DOHH2 (cell line): ENCODE measurements around the gene CASZ1.

Experiments used
- EZH2phosphoT487 ChIP-seq: fragments of 200-600 bp; sonication (generic); IDR thresholded peaks from 2 replicates; pipeline ENCODE4 v1.6.1; 2017; ENCODE audit warnings: borderline replicate concordance, mild to moderate bottlenecking, antibody characterized with exemption, low read length, moderate library complexity, mixed read lengths
- TF ChIP-seq, protein P1 (sequence below): fragments of 200-600 bp; sonication (generic); IDR thresholded peaks from one replicate; pipeline ENCODE4 v1.5.1; 2014; ENCODE audit warnings: antibody characterized with exemption, mild to moderate bottlenecking, low read depth, low read length; ENCODE audit not compliant: poor library complexity, severe bottlenecking

DNA sequence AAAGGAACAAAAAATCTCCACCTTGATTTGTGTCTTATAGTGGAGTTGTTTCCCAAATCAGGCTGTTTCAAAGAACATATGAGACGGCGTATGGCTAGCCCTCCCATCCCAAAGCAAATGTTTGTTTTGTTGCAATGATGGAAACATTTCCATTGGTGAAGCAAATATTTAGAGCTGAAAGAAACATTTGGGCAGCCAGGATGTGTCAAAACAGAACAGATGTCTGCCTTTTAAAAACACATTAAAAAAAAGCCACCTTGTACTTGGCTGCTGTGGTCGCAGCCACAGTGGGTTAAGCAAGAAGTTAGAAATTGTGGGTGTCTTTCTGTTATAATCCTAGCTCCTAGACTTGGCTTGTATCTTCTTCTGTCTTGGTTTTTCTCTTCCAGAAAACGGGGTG lies 205.4 kb downstream of the CASZ1 start:
- TF ChIP-seq, protein P1, sequence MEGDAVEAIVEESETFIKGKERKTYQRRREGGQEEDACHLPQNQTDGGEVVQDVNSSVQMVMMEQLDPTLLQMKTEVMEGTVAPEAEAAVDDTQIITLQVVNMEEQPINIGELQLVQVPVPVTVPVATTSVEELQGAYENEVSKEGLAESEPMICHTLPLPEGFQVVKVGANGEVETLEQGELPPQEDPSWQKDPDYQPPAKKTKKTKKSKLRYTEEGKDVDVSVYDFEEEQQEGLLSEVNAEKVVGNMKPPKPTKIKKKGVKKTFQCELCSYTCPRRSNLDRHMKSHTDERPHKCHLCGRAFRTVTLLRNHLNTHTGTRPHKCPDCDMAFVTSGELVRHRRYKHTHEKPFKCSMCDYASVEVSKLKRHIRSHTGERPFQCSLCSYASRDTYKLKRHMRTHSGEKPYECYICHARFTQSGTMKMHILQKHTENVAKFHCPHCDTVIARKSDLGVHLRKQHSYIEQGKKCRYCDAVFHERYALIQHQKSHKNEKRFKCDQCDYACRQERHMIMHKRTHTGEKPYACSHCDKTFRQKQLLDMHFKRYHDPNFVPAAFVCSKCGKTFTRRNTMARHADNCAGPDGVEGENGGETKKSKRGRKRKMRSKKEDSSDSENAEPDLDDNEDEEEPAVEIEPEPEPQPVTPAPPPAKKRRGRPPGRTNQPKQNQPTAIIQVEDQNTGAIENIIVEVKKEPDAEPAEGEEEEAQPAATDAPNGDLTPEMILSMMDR = no peak
- TF ChIP-seq EZH2phosphoT487 = no peak
